HG03378 (cell line): ENCODE measurements around the gene SPOCK1.

Source experiments
- ATAC-seq: cut with Tn5 transposase; IDR thresholded peaks from one replicate; pipeline ENCODE4 v1.9.1; 2021; ENCODE audit warnings: mild to moderate bottlenecking, moderate library complexity; ENCODE audit not compliant: unreplicated experiment

SPOCK1 gene

DNA sequence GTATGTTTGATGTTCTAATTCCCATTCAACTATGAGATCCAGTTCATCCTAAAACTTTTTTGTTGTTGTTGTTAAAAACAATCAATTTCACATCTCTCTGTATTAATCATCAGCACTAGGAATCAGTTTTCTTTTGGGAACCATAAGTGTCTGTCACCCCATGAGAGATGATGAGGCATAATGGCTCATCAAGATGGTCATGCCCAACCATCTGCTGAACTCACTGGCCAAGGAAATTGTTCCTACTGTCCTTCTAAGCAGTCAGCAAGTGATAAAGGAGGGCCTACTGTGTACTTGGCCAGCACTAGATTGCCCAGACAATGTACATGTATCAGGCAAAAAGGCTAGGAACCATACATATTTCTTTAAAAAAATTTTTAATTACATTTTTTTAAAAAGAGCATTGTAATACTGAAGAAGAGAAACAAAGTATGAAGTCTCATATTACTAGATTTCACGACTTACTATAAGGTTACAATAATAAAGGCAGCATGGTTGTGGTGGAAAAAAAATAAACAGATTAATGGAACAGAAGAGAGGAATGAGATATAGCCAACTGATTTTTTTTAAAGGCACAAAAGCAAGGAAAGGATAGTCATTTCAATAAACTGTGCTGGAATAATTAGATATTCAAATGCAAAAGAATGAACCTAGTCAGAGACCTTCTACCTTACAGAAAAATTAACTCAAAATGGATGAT, 458.3 kb downstream of the SPOCK1 start:
- ATAC-seq = no peak

DNA sequence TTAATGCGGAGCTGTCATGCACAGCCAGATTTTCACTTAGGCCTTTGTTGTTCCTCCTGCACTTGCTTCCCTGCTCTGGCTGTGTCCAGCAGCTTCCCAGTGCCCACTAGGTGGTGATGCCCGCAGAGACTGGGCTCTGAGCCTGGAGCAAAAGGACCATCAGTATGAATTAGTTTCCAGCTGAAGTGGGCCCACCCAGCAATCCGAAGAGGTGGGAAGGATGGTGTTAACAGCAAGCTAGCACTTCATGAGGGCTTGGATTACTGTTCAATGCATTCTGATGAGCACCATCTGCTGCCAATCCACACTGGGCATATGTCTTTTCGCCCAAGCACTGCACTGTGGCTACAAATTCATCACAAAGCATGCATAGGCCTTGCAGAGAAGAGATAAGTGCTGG, 459.1 kb downstream of the SPOCK1 start:
- ATAC-seq = no peak

DNA sequence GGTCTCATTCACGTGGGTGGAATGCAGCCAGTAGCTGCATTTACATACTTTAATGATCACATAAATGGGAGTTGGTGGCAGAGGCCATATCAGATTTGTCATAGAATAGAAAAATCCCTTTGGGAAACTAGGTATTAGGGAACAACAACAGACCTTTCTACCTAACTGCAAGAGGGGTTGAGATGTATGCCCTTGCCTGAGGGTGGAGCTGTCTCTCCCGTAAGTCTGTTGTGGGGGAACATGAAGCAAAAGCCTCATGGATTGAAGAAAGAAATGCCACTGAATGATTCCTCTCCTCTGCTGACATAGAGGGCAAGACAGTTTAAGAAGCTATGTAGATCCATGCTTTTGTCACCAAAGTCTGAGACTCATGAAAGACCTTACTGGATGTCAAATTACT, 461.3 kb downstream of the SPOCK1 start:
- no peak for ATAC-seq

DNA sequence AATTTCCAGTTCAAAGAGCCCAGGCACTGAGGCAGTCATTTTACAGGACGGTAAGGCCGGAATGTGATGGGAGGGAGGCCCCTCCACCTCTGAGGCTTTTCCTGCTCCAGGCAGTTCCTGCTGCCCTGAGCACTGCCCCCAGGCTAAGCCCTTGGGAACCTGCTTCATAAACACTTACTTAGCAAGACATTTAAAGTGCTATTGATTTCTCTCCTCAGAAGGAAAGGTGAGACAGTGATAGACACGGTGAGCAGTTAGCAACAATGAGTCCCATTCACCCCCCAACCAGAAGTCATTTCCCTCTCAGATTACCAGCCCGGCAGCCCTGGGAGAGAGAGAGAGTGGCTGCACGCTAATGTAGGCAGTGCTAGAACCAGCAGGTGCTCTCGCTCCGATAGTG, 462.5 kb downstream of the SPOCK1 start:
- no peak for ATAC-seq

DNA sequence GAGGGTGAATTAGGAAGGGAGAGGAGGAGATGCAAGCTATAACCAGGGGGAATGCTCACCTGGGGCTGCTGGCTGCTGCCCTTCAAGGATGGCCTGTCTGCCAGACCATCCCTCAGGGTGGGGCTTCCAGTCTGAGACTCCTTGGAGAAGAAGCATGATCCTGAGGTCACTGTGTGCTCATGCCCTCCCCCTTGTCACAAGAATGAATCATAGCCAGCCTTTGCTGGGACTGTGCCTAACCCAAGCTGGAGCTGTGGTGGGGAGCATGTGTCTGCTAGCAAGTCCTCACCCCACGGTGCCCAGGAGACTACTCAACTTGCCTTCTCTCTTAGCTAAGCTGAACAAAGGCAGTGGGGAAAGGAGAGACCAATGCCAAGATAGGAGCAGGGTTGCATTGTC, 463.6 kb downstream of the SPOCK1 start:
- ATAC-seq = no peak

DNA sequence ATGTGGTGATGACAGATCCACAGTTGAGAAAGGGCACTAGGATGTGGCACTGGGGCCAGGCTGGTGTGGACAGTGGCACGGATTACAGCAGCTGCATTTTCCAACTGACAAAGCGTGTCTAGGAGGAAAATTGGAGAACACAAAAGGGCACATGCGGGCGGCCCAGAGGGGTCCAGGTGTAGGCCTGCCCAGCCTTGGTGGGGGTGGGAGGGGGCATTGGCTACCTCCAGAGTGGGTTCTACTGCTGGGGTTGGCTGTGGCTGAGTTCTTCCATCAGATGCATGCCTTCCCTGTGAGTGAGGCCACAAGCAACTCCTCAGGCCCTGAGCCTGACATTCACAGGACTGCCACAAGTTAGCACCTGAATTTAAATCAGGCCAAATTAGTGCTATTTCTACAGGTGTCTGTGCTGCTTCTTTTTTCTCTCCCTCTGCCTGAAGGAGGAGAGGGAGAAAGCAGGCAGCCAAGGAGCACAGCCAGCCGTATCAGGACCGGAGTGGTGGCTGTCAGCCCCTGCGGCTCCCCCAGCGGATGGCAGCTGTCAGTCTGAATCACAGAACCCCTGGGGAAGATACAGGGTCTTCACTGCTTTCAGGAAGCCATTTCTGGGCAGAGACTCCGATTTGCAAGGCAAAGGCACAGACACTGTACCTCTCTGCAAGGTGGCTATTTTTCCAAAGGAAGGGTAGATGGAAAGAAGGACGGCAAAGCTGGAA, 464.2 kb downstream of the SPOCK1 start:
- no peak for ATAC-seq

DNA sequence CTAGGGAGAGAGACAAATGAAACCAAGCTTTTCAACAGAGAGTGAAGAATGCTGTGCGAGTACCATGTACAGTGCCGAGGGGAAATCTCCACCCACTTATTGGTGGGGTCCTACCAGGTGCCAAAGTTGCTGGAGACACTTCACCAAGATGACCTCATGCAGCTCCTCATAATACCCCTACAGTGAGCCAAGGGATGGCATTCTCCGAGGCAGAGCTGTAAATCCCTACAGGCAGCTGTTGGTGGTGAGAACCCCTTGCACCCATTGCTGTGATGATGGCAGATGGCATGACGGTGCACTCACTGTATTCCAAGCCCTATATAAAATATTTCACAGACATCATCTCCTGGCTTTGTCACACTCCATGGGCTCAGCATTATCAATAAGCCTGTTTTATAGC, 464.9 kb downstream of the SPOCK1 start:
- ATAC-seq = no peak

DNA sequence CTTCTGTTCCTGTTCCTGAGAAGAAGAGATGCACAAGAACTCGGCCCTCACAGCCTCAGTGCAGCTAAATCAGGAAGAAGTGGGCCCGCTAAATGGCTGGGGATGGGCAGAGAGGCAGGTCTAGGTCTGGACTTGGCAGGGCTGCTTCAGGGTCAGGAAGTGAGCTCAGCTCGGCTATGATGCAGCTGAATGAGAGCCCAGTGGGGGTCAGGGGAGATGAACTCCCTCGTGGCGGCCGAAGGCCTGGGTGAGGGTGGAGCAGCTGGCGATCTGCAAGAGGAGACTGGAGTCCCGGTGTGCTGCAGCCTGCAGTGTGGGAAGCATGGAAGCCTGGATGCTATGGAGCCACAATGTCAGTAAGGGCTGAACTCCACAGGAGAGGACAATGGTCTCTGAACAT, 466.2 kb downstream of the SPOCK1 start:
- ATAC-seq = no peak

DNA sequence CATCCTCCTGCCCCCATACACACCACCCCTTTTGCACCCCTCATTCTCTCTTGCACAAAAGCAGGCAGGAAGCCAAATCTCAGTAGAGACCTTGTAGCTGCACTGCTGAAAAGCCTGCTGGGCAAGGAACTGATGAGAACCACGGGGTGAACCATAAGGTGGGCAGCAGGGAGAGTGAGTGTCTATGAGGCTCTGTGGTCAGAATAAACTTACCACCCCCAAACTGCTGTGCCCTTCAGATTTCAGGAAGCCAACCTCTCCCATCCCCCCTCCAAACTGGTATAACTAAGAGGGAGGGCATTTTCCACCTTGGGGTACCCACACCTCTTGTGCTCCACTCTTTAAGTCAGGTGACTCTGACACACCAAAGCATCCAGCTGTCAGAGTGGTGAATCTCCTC, 471.4 kb downstream of the SPOCK1 start:
- ATAC-seq = no peak

DNA sequence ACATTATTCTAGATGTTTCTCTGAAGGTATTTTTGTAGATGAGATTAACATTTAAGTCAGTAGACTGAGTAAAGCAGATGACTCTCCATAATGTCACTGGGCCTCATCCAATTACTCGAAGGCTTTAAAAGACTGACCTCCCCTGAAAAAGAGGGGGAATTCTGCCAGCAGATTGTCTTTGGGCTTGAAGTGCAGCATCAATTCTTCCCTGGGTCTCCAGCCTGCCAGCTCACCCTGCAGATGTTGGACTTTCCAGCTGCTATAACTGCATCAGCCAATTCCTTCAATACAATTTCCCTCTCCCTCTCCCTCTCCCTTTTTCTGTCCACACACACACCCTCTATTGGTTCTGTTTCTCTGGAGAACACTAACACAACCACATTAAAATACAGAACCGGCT, 472.8 kb downstream of the SPOCK1 start:
- ATAC-seq = no peak

DNA sequence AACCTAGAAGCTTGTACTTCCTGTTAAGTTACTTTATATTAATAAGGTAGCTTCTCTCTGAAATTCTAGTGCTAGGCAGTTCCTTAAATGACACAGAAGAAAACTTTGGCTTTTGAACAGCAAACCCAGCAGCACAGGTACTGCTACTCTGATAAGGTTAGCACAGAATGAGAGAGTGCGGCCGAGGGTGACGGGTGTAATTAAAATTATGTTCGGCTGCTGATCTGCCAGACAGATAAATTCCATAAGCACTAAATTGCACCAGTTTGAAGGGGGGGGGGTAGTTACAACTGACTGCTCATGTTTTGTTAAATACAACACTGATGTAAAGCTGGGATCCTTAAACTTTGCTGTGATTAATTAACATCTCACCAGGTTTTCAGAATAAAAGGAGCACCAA, 475.1 kb downstream of the SPOCK1 start:
- ATAC-seq = no peak

DNA sequence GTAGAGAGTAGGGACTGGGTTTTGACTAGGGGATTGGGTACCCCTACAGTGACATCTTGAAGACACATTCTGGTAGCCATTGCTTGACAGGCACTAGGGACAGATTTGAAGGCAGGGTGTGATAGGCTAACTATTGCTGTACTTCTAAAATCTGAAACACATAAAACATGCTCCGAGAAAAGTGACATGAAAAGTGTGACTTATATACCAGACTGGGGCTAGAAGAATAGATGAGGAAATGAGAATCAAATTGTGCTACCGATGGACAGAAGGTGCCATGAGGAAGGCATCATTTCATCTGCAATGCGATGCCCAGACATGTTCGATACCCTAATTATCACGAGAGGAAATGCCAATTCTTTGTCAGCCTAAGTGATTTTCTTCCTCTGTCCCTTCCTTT, 475.8 kb downstream of the SPOCK1 start:
- no peak for ATAC-seq

DNA sequence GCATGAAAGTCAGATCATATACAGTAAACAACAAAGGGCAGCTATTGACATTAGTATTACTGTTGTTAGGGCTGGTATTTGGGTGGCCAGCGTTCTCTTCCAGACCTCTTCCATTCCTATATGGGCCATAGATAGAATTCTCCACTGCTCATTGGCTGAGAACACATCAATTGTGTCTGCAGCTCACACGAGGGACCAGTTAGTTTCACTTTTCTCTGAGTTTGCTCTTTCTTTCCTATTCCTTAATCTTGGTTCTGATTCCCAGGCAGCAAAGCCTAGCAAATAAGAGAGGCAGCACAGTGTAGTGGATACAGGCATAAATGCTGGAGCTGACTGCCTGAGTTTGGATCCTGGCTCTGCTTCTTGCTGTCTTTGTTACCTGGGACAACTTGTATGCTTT, 476.4 kb downstream of the SPOCK1 start:
- ATAC-seq = no peak

DNA sequence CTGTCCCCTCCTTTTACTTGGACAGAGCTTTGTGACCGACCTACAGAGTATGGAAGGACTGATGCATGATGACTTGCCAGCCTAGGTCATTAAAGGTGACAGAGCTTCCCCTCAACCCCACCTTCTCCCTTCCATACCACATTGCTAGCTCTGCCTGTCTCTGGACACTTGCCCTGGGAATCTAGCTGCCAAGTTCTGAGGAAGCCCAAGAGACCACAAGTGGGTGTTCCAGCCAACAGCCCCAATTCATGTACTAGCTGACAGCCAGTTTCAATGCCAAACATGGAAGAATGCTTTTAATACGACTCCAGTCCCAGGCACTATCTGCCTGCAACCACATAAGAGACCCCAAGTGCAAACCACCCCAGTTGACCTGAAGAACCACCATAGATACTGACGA, 477.1 kb downstream of the SPOCK1 start:
- no peak for ATAC-seq

DNA sequence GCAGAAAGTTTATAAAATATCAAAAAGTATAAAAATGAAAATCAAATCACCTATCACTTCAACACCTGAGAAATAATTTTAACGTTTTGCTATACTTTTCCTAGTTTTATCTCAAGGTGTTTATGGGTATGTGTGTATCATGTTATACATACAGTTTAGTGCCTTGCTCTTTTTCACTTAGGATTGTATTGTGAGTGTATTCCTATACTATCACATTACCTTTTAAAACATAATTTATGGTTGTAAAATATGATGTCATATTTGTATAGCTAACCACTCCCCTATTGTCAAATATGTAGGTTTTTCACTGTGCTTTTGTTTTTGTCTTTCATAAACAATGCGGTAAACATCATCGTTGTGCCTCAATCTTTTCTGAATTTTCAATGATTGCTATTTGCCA, 479.9 kb downstream of the SPOCK1 start:
- ATAC-seq = no peak

DNA sequence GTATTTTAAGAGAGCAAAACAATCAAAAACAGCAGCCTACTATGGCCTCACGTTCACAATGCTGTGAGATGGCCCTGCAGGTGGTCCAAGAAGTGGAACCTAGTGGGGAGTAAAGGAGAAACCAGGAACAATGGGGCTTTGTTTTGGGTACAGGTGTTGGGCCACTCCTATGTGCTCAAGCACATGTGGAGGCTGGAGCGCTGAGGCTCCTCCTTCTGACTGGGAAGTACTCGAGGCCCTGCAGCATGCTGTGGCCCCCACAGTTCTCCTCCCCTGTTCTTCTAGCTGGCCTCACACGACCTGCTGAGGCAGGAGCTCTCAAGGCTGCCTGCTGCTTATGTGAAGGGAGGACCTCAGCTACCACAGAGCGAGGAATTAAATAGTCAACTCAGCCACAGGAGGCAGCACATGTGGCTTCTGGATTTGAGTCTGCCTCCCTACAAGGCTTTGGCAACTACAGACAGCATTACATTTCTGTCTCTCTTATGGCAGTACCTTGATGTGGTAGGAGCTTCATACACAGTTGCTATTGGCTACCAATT, 482.3 kb downstream of the SPOCK1 start:
- ATAC-seq = no peak

DNA sequence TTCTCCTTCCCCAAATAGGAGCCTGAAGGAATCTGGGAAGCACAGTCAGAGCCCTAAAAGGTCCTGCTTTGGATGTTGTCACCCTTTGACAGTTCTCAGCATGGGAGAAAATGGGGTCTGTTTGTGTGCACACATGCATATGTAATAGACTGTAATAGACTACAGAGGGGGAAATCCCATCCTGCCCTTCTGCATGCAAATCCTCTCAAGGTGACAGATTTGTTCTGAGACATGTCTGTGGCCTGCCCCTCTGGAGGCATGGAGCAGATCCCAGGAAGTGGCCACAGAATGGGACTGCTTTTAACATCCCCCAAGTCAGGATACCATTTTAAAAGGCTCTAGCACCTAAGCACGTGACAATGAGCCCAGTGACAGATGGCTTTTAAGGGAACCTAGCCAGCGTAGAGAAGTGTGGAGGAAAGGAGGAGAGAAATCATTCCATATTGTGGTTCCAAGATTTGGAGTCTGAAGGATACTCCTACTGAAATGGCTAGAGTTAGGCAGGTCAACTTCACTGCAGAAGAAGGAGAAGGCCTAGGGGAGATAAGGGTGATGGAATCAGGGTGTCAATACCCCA, 483.5 kb downstream of the SPOCK1 start:
- ATAC-seq = no peak

DNA sequence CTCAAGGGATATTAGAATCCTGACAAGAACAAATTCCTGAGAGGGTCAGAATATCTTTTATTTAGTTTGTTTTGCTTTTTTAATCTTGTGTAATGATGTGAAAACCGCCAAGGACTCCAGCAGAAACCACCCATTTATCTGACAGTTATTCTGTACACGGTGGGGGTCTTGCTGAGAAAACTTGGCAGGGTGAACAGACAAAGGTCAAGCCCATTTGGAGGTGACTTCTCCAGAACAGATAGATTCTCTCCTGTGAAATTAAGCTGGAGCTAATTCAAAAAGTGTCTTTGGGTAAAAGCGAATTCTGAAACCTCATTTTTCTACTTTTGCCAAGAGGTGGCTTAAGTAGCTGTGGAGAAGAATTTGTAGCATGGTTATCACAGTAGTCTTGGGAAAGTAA, 484.4 kb downstream of the SPOCK1 start:
- no peak for ATAC-seq

DNA sequence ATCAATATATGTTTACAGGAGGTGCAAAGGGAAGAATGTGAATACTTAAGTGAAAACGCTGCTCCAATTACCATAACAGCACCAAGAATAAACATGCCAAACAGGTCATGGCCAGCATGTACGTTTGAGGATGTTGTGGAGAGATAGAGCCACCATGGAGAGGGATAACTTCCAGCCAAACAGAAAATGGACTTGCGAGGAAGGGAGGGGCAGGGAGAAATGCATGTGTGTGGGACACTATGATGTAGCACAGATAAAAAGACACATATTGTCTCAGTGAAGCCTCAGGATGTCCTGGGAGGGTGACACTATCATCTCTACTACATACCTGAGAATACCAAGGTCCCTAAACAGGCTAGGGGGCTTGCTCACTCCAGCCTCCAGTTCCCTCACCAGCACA, 488.9 kb downstream of the SPOCK1 start:
- ATAC-seq = no peak

DNA sequence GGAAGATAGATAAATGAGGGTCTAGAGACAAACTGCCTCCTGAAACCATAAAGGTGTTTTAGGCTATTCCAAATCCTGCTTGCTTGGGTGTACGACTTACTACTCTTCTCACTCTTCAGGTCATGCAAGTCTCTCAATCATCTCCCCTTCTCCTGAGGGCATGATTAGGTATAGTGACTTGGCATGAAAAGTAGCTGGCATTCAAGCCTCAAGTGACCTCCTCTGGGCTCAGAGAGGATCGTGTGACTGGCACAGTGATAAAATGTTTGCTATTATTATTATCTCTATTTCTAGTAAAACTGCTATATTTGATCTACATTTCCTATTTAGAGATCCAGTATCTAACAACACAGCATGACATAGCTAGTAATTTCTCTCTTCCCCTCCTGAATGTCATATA, 494.8 kb downstream of the SPOCK1 start:
- no peak for ATAC-seq

DNA sequence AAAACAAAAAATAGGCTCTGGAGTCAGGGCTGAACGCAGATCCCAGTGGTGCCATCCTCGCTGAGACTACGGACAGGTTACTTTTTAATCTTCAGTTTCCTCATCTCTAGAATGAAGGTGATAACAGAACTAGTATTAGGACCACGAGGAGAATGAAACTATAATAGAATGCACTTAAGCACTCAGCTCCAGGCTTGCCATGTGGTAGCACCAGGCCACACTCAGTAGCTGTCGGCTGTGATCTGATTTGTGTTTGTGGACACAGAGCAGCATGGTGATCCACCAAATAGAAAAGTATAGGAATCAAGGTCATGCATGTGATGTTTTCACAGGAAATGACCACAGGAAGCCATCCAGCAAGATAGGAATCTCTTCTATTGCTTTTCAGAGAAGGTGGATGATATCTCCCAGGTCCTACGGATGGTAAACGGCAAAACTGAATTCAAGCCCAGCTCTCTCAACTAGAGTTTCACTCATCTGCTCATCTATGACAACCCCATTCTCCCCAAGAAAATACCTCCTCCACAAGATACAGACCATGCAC, 498.0 kb downstream of the SPOCK1 start:
- ATAC-seq = no peak

DNA sequence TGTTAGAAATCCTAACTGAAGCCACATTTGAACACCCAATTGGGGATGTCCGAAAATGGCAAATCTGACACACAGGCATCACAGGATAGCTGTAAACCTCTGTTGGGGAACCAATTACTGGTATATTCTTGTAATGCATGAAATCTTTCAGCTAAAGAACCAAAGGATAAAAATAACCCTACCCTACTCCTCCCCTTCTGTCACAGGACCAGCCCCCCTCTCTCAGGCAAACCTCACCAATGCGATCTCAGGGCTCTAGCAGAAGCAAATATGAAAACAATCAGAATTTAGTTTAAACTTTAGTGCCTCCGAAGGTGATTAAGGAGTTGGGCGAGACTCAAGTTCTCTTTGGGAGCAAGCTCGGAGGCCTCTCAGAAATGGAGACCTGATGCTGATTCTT, 499.3 kb downstream of the SPOCK1 start:
- no peak for ATAC-seq
